ENCODE measurements around the gene EPHB1.

Gene EPHB1

GRCh38 chr3:135158520-135158919 lies 363.5 kb downstream of the EPHB1 start:
- H3F3A ChIP-seq (ENCODE audit: insufficient read depth, low read length) = no peaks in the 10 kb centered on the region
- H3K36me3 ChIP-seq (ENCODE audit: insufficient read depth, low read length) = no peaks in the 10 kb centered on the region
- H3K9ac ChIP-seq (ENCODE audit: low read length) = no peak overlapping the region
- TF ChIP-seq CTCF (IDR thresholded peaks at IDR 0.05; ENCODE audit: low read length) (no peak), EZH2 (IDR thresholded peaks at IDR 0.05; ENCODE audit: borderline replicate concordance, low read length) (no peak)
- H4K20me1 ChIP-seq (ENCODE audit: insufficient read depth, low read length) = no peaks in the 10 kb centered on the region
- no peak overlapping the region for H2AFZ ChIP-seq (ENCODE audit: low read length)
- no peak overlapping the region for H3K27ac ChIP-seq (ENCODE audit: low read depth, low read length, poor library complexity, severe bottlenecking)
- no peak overlapping the region for H3K4me3 ChIP-seq (ENCODE audit: low read depth, low read length, poor library complexity, severe bottlenecking)
- no peaks in the 10 kb centered on the region for H3K79me2 ChIP-seq (ENCODE audit: insufficient read depth, low read length)
- H3K27me3 ChIP-seq (ENCODE audit: insufficient read depth, low read length) = no peaks in the 10 kb centered on the region
- no peaks in the 10 kb centered on the region for H3K4me1 ChIP-seq (ENCODE audit: insufficient read depth, low read length, severe bottlenecking)
- no peaks in the 10 kb centered on the region for H3K9me2 ChIP-seq (ENCODE audit: low read depth, low read length)
- H3K4me2 ChIP-seq (ENCODE audit: low read length) = no peak overlapping the region
- H3K9me3 ChIP-seq (ENCODE audit: low read length) = no peaks in the 10 kb centered on the region

GRCh38 chr3:135159681-135160247 lies 364.7 kb downstream of the EPHB1 start:
- Histone ChIP-seq H3K36me3 (ENCODE audit: insufficient read depth, low read length) (no peaks in the 10 kb centered on the region), H3K4me2 (ENCODE audit: low read length) (no peak overlapping the region), H4K20me1 (ENCODE audit: insufficient read depth, low read length) (no peaks in the 10 kb centered on the region), H3K9me3 (ENCODE audit: low read length) (no peaks in the 10 kb centered on the region), H3K4me1 (ENCODE audit: insufficient read depth, low read length, severe bottlenecking) (no peaks in the 10 kb centered on the region), H3K79me2 (ENCODE audit: insufficient read depth, low read length) (no peaks in the 10 kb centered on the region), H3F3A (ENCODE audit: insufficient read depth, low read length) (no peaks in the 10 kb centered on the region), H3K9ac (ENCODE audit: low read length) (no peak overlapping the region), H3K27me3 (ENCODE audit: insufficient read depth, low read length) (no peaks in the 10 kb centered on the region), H3K4me3 (ENCODE audit: low read depth, low read length, poor library complexity, severe bottlenecking) (no peak overlapping the region), H3K27ac (ENCODE audit: low read depth, low read length, poor library complexity, severe bottlenecking) (no peak overlapping the region), H2AFZ (ENCODE audit: low read length) (no peak overlapping the region), H3K9me2 (ENCODE audit: low read depth, low read length) (no peaks in the 10 kb centered on the region)
- TF ChIP-seq EZH2 (IDR thresholded peaks at IDR 0.05; ENCODE audit: borderline replicate concordance, low read length) = no peak
- no peak for TF ChIP-seq CTCF (IDR thresholded peaks at IDR 0.05; ENCODE audit: low read length)

- Histone ChIP-seq H3K9me2 (ENCODE audit: low read depth, low read length) (no peaks in the 10 kb centered on the region), H3K4me1 (ENCODE audit: insufficient read depth, low read length, severe bottlenecking) (no peaks in the 10 kb centered on the region), H3K4me2 (ENCODE audit: low read length) (no peak overlapping the region), H3K4me3 (ENCODE audit: low read depth, low read length, poor library complexity, severe bottlenecking) (no peak overlapping the region), H3K9me3 (ENCODE audit: low read length) (no peaks in the 10 kb centered on the region), H3K36me3 (ENCODE audit: insufficient read depth, low read length) (no peaks in the 10 kb centered on the region), H3K79me2 (ENCODE audit: insufficient read depth, low read length) (no peaks in the 10 kb centered on the region), H3K27me3 (ENCODE audit: insufficient read depth, low read length) (no peaks in the 10 kb centered on the region), H3K27ac (ENCODE audit: low read depth, low read length, poor library complexity, severe bottlenecking) (no peak overlapping the region), H2AFZ (ENCODE audit: low read length) (no peak overlapping the region), H3F3A (ENCODE audit: insufficient read depth, low read length) (no peaks in the 10 kb centered on the region), H4K20me1 (ENCODE audit: insufficient read depth, low read length) (no peaks in the 10 kb centered on the region), H3K9ac (ENCODE audit: low read length) (no peak overlapping the region)
- no peak for TF ChIP-seq CTCF (IDR thresholded peaks at IDR 0.05; ENCODE audit: low read length)
- TF ChIP-seq EZH2 (IDR thresholded peaks at IDR 0.05; ENCODE audit: borderline replicate concordance, low read length) = no peak
Observed at GRCh38 chr3:135161425-135161824, 366.4 kb downstream of the EPHB1 start.
